HG03457 (cell line): ENCODE data around the gene RIN1.
"Not testable (repeated sequence)": the region's sequence is repeated elsewhere in the genome, so short reads cannot be mapped to it uniquely, and the experiment has no call there.

ENCODE experiments used
- ATAC-seq: cut with Tn5 transposase; IDR thresholded peaks from one replicate; pipeline ENCODE4 v1.9.1; 2021; ENCODE audit warnings: moderate number of reproducible peaks; ENCODE audit not compliant: unreplicated experiment

Gene RIN1

DNA sequence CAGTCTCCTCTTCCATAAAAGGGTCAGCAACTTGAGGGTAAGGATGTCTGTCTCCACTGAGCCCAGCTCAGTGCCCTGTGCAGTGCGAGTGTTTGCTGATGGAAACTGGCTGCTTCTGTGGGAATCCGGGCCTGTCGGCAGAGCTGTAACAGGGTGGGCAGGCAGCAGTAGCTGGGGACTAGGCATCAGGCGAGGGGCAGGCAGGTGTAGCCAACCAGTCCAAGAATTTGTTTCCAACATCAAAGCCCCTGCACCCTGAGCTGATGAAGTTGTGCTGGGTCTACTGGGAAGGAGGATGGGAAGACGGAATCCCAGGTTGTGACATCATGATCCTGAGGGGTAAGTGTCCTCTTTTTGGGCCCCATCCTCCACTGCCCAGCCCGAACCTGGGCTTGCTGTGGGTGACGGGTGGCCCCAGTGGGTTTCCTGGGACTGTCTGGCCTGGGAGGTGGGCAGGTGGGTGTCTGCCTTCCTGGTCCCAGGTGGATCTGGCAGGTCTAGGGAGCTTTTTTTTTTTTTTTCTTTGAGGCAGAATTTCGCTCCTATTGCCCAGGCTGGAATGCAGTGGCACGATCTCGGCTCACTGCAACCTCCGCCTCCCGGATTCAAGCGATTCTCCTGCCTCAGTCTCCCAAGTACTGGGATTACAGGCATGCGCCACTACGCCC is 24.3 kb upstream of the RIN1 start:
- ATAC-seq: no peak

DNA sequence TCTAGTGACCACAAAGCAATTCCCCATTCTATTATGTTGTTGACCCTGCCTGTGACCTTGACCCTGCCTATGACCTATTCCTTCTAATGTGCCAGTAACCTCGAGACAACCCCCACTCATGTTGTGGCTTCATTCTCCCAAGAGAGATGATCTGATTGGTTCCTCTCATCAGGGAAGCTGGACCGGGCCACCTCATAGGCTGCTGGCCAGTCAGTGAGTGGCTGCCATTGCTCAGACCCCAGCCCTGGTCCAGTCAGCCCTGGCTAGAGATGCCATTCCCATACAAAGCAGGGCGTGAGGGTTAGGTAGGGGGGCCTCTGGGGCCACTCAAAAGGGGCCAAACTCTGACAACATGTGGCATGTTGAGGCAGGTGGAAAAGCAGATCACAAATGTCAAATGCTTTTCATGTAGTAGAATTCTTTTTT is 23.4 kb upstream of the RIN1 start:
- no peak for ATAC-seq

DNA sequence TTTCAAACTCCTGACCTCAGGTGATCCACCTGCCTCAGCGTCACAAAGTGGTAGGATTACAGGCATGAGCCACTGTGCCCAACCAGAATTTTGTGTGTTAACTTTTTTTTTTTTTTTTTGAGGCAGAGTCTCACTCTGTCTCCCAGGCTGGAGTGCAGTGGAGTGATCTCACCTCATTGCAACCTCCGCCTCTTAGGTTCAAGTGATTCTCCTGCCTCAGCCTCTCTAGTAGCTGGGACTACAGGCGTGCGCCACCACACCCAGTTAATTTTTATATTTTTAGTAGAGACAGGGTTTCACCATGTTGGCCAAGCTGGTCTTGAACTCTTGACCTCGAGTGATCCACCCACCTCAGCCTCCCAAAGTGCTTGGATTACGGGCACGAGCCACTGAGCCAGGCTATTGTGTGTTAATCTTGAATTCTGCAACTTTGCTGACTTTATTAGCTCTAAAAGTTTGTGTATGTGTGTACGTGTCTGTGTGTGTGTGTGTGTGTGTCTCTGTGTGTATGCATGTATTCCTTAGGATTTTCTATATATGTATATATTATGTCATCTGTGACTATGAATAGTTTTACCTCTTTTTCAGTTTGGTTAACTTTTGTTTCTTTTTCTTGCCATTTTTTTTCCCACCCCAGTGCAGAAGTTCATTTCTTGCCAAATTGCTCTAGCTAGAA is 14.5 kb upstream of the RIN1 start:
- ATAC-seq: not testable (repeated sequence)

DNA sequence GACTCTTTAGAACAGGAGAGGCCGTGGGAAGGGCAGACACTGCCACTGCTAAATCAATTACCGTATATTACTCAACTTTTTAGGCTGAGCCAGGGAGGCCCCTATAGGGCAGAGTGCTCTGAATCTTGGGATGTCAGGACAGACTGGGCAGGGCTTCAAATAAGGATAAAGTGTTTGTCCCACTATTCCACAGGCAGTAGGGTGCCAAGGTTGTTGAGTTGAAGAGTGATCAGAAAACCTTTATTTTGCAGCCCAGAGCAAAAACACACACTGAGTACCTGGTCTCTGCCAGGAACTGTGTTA is 12.8 kb upstream of the RIN1 start:
- ATAC-seq: no peak

DNA sequence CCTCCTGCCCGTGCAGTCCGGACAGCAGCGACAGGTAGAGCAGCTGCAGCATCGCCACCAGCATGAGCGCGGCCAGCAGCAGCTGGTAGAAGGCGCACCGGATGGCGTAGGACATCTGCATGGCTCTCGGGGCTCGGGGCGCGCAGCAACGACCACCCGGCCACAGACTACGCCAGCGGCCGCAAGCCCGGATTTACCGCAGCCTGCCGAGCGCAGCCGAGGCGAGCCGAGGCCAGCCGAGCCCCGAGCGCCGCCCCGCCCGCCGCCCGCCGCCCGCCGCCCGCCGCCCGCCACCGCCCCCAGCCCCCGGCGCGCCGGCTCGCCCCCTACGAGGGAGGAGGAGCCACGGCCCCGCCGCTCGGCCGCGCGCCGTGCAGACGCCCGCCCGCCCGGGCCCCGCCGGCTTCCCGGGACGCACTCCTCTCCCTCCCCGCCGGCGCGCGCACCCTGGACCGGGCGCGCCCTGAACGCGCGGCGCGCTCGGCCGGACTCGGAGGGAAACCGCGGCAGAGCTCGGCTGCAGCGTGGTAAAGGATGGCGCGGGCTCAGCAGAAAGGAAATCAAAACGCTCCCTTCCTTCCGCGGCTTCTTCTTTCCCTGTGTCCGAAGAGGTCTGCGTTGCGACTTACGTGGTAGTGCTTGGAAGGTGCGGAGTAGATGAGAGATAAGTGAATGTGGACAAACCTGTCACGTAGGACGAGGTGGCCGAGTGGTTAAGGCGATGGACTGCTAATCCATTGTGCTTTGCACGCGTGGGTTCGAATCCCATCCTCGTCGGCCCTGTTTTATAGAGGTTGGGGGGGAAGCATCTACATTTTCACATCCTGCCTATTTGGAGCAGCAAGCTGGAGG is 11.4 kb upstream of the RIN1 start, which contains the start of gene B4GAT1:
TSS of gene B4GAT1 (minus strand) at position 205 of the 852 bp plus-strand sequence. CDS start at position 121, 84 bp downstream.
- ATAC-seq: no peak

DNA sequence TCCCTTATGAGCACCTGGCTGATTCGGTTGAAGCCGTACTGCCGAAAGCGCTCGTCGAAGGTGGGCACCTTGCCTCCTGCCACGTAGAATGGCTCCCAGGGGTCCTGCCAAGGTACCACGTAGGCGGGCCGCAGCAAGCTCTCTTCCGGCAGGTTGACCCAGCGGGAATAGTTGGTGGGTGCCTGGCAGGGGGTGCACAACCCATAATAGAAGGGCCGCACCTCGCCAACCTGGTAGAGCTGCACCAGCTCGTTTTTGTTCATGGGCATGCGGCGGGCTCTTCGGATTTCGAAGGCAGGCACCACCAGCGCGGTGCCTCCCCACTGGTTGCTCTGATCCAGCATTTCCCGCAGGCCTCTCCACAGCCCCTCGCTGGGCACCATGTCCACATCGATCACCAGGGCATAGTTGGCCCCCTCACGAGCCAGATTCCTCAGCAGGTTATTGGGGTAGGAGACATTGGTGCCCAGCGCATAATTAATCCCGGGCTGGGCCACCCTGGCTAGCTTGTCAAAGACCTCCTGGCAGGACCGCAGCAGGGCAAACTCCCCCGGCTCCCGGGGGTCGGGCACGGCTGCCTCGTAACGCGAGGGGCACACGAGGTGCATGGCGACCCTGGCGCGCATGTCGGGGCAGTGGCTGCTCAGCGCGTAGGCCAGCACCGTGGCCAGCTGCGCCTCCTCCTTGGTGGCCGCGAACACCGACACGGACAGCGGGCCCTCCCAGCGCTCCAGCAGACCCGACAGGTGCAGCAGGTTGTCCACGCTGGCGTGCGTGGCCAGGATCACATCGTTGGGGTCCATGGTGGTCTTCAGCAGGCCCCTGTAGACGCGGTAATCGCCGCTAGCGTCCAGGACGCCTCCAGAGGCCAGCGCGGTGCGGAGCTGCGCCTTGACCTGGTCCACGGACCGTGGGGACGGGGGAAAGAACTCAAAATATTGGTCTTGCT is 10.5 kb upstream of the RIN1 start:
- no peak for ATAC-seq

DNA sequence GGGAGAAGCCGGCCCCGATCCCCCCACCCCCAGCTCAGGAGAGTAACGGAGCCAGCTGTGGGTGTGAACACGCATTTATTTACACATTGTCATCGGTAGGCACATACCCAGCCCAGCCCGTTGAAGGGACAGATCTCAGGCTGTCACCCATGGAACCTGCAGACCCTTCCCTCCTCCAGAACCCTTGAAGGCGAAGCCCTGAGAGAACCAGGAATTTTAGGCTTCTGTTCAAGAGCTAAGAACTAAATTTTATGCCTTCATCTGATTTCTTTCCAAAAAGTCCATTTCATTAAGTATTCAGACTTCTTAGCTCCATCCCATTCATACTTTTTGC is 9.0 kb upstream of the RIN1 start:
- no peak for ATAC-seq

DNA sequence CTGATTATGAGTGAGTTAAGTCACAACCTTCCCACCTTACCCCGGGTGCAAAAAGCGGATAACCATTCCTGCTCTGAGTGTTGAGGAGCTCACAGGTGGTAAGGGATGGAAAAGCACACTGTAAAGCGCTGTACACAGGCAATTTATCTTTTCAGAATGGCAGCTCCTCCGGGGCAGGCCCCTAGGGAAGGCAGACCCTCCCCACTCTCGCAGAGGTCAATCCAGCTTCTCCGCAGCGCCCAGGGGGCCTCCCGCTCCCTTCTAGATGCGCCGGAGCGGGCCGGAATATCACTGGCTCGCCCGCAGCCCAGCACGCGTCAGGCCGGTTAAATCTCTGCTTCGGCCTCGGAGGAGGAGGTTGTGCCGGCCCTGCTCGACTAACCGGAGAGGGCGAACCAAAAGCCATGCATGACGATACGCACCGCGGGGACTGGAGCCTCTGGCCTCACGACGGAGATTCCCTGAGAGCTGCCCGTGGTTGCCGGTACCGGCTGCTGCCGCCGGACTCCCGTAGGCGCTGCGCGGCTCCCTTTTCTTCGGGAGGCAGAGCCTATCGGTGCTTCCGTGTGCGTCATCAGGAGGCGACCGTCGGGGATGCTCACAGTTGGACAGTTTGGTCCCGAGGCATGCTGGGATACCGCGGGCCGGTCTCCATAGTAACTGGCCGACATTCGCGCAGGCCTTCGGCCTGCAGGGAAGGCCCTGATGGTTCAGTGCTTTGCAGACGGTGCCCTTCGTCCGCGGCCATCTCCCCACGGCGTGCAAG is 8.5 kb upstream of the RIN1 start, which contains the start of gene BRMS1:
TSS of gene BRMS1 (minus strand) at position 555 of the 766 bp plus-strand sequence. CDS start 2,870 bp downstream, outside the sequence.
- peak; percentile 48 for ATAC-seq

DNA sequence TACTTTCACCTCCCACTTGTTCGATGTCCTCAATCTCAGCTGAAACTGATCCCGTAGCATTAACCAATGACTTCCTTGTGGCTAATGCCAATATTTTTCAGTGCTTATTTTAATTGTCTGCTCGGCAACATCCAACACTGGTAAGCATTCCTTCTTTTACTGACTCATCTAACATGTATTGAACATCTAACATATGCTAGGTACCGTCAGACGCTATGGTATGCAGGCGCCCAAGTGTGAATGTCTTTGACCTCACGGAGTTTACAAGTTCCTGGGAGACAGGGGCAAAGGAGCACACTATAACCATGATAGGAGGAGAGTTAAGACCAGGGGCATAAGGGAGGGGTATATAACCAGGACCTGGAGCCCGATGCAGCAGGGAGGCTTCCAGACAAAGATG is 6.9 kb upstream of the RIN1 start:
- ATAC-seq: no peak

DNA sequence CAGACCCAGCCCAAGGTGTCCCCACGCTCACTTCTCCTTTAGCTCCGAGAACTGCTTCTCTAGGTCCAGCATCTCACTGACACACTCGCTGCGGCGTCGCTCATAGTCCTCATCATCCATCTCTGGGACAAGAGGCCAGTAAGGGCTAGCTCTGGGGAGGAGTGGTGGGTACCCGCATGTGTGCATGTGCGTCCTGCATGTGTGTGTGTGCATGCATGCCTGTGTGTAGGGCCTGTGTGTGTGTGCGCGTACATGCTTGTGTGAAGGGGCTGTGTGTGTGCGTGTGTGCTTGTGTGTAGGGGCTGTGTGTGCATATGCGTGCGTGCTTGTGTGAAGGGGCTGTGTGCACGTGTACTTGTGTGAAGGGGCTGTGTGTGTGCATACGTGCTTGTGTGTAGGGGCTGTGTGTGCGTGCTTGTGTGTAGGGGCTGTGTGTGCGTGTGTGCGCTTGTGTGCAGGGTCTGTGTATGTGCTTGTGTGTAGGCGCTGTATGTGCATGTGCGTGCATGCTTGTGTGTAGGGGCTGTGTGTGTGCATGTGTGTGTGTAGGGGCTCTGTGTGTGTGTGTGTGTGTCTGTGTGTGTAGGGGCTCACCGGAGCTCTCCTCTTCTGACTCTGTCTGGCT is 5.4 kb upstream of the RIN1 start:
- ATAC-seq: no peak

DNA sequence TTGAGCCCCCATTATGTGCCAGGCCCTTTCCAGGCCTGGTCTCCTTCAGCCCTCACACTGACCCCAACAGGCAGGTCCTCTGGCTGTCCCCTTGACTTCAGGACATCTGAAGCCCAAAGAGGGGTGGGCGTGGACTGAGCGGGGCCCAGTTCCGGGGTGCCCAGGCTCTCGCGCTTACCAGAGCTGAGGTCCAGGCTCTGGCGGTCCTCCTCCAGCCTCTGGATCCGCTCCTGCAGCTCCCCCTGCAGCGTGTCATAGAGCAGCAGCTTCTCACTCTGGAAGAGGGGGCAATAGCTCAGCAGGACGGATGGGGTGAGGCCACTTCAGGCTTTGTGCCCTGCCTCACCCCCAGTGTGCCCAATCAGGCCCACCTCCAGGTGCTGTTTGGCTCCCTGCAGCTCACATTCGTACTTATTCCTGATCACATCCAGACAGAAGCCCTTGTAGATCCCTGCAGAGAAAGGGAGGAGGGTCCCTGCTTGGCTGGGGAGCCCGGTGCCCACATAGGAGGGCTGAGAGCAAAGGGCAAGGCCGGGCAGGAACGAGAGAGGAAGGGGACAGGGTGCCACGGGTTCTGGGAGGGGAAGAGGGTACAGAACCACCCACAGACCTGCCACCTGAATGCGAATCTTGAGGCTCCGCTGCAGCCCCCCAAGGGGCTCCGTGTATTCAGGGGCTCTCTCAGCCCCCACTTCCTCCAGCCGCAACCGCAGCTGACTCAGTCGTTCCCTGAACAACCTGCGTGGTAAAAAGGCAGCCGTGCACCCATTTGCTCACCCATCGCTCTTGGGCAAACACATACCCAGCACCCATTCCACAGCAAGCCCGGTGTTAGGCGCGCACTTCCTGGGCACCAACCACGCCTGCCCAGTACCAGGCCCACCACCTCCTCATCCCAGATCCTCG is 4.6 kb upstream of the RIN1 start:
- no peak for ATAC-seq

DNA sequence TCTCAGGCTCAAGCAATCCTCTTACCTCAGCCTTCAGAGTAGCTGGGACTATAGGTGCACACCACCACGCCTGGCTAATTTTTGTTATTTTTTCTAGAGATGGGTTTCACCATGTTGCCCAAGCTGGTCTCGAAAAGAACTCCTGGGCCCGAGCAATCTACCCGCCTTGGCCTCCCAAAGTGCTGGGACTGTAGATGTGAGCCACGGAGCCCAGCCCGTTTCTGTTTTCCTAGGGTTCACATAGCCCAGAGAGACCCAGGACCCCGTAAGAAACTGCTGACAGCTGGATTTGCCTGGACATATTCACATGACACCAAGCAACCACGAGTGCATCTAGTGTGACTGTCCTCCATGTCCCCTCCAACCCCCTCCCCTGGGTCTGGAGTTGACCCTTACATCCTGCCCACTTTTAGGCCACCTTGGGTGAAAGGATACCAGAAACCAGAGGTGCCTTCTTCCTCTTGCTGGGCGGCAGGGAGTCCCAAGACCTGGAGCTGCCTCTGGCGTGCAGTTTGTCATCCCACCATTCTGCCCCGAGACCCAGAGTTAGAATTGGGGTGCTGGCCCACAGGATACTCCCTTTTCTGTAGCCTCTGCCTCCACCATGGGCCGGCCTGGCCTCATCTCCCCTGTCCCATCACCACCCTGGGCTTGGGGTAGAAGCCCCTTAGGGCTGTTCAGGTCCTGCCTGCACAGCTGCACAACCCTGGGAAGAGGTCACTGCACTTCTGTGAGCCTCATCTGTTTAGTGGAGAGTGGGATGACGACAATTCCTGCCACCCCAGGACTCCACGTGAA is 3.7 kb upstream of the RIN1 start:
- ATAC-seq: no peak

DNA sequence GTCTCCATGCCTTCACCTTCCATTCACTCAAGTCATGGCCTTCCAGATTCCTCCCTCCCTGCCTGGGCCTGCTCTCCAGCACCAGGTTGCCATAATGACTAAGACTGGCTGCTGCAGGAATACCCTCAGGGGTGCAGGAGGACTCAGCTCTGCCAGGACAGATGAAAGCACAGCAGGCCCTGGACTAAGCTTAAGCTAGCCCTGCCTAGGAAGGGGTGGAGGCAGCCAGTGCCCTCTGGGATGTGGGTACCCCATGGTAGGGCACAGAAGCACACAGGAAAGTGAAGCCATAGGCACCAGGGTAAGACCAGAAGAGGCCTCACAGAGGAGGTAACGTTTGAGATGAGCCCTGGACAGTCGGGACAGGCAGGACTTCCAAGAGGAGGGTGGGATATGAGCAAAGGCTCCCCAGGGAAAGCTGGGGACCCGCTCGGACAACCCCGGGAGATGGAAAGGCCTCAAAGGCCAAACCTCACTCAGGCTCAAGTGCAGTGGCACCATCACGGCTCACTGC is 3.0 kb upstream of the RIN1 start:
- ATAC-seq: no peak

DNA sequence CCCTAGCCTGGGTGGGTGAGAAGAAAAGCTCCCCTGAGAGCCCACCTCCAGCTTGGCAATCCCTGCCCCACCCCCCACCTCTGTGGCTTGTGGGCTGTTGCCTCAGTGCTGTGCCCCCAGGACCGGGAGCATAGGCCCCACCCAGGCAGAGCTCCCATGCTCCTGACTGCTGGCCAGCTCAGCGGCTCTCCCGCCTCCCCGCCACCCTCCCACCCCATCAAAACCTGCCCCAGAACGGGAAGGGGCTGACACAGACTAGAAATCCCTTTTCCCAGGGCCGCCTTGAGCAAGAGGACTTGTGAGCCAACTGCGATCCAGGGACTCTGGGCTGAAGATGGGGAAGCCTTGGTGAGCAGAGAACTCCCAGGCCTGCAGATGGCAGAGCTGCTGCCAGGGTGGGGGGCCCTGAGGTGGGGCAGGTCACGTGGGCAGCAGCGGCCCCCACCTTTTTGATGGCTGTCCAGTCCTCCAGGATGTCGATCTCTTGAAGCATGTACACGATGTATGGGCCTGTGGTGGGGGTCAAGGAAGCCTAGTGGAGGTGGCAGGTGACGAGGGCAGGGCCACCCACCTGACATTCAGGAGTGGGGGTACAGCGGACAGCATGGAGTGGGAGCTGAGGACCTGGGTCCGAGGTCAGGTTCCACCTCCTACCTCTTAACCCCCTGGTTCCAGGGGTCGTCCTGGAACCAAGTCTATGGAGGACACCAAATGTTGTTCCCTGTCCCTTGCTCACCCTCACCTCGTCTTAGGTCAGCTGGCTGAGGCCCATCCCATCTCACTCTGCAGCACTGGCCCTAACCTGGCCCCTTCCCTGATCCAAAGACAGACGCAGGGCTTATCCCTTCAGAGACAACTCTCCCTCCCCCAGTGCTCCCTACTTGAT is 2.3 kb upstream of the RIN1 start:
- ATAC-seq: no peak

DNA sequence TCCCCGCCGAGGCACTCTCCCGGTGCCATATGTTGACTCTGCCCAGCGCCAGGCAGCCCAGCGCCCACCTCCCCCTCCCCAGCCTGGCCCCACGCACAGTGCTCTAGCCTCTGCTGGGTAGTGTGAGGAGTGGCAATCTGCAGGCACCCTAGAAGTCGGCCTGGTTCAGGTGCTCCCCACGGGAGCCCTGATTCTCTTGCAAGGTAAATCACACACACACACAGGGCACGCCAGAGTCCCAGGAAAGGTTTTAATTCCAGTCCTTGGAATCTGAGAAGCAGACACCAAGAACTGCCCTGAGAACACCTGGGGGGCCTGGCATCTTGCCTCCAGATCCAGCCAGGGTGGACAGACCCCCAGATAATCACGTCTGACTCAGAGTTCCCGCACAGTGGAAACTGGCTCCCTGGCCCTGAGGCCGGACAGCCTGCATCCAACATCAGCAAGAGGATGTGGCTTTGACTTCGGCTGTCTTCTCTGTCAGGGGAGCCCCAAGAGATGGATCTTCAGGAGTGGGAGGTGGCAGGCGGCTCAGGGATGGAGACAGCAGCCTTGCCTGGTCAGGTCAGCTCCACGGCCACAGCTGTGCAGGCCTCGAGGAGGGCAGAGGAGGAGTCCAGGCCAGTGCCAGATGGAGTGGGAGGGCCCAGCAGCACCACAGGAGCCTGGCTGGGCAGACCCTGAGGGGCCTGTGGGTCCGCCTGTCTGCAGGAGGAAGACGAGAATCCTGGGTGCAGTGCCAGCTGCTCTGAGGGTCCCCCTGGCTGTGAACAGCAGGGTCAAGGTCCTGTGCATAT is 1.1 kb upstream of the RIN1 start:
- ATAC-seq: no peak
